HG02852 (cell line): Measurements from ENCODE around the gene HIPK3.
"Not testable (repeated sequence)": the region's sequence is repeated elsewhere in the genome, so short reads cannot be mapped to it uniquely, and the experiment has no call there.

ENCODE experiments used
- ATAC-seq: cut with Tn5 transposase; IDR thresholded peaks from one replicate; pipeline ENCODE4 v1.9.1; 2021; ENCODE audit warnings: mild to moderate bottlenecking, moderate library complexity; ENCODE audit not compliant: unreplicated experiment

Gene HIPK3

GRCh38 chr11:33258631-33259205 is 1.5 kb downstream of the HIPK3 start:
- peak; percentile 15 for ATAC-seq

GRCh38 chr11:33259869-33260268 is 2.7 kb downstream of the HIPK3 start:
- no peak for ATAC-seq

- ATAC-seq: not testable (repeated sequence)
These were observed 4.2 kb downstream of the HIPK3 start for GRCh38 chr11:33261350-33261749.

GRCh38 chr11:33262011-33262645 is 4.9 kb downstream of the HIPK3 start:
- ATAC-seq: no peak

GRCh38 chr11:33263549-33263948 is 6.4 kb downstream of the HIPK3 start:
- ATAC-seq: no peak

DNA sequence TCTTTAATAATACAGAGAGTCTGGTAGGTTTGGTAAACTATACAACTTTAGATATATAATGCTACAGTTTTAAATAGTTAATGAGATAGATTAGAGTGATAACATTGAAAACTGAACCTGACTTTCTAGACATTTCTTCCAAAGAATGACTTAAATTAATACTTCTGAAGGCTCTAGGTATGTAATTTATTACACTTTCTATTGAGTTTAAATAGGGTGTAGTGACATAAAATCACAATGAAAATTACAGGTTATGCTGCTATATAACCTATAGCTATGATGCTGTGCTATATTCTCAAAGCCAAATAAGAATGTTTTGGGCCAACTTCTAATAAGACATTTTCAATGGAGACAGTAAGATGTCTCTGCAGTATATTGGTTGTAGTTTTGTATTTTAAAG is 7.7 kb downstream of the HIPK3 start:
- no peak for ATAC-seq

- ATAC-seq: no peak
These were observed 9.4 kb downstream of the HIPK3 start for GRCh38 chr11:33266393-33267215.

DNA sequence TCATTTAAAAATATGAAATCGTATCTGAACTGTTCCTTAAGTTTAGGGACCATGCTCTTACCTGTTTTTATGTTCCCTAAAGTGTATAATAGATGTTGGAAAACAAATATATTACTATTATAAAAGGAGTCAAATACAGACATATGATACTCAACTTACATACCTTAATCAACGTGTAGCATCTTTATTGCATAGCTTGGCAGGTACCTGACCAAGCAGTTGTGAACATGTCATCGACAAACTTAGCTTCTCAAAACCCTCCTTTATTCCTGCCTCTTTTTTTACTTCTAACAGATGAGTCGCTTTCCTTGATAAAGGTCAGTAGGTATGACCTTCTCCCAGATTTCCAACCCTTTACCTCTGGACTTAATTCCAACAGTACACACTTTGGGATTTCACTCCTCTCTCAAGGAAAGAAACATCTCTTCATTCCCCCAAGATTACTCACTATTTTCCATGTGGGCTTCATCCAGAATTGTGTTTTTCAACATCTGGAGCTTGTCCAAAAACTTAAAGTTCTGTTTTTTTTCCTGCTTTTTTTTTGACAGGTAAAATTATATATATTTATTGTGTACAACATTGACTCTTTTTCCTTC is 11.9 kb downstream of the HIPK3 start:
- no peak for ATAC-seq

DNA sequence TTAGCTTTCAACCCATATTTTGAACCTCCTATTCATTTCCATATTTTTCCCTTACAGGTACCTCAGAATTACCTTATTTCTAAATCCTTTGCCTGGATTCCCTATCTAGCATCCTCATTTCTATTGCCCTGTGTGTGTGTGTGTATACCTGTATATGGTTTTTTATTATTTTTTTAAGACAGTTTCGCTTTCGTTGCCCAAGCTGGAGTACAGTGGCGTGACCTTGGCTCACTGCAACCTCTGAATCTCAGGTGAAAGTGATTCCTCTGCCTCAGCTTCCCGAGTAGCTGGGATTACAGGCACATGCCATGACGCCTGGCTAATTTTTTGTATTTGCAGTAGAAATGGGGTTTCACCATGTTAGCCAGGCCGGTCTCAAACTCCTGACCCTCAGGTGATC is 12.6 kb downstream of the HIPK3 start:
- no peak for ATAC-seq

GRCh38 chr11:33271059-33271458 is 13.9 kb downstream of the HIPK3 start:
- ATAC-seq: no peak

DNA sequence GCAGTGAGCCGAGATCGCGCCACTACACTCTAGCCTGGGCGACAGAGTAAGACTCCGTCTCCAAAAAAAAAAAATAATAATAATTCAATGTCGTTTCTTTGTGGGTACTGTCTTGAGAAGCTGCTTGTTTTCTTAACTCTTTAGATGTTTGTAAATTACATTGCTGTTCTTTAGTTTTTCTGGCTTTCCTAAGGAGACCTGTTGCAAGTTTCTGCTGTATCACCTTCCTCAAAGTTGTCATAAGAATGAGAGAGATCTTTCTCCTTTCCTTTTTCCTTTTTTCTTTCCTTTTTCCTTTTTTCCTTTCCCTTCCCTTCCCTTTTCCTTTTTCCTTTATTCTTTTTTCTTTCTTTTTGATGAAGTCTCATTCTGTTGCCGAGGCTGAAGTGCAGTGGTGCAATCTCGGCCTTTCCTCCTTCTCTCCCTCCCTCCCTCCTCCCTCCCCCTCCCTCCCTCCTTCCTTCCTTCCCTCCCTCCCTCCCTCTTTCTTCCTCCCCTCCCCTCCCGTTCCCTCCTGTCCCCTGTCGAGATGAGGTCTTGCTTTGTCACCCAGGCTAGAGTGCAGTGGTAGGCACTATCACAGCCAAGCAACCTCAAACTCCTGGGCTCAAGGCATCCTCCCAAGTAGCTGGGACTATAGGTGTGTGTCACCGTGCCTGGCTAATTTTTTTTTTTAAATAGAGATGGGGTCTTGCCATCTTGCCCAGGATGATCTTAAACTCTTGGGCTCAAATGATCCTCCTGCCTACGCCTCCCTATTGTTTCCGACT is 15.3 kb downstream of the HIPK3 start:
- ATAC-seq: no peak

DNA sequence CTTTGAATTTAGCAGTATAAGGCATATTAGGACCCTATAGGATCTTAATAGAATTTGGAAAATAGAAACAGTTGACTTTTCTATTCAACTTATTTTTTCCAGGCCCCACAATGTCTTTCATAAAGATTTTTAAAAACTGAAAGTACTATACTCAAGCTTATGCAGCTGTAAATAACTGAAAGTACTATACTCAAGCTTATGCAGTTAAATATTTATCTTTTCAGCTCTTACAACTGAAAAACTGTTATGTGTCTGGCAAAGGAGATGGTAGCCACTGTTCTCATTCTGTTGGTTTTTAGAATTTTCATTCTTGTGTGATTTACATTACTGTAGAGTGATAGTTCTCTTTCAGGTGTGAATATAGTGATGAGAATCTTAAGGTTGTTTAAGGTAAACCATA is 16.5 kb downstream of the HIPK3 start:
- no peak for ATAC-seq

GRCh38 chr11:33280411-33280810 is 23.2 kb downstream of the HIPK3 start:
- ATAC-seq: no peak

GRCh38 chr11:33281758-33282157 is 24.6 kb downstream of the HIPK3 start:
- ATAC-seq: no peak

- ATAC-seq: no peak
These were observed 27.6 kb downstream of the HIPK3 start for GRCh38 chr11:33284818-33285217.

- no peak for ATAC-seq
These were observed 33.1 kb downstream of the HIPK3 start for GRCh38 chr11:33290319-33290718.

GRCh38 chr11:33291004-33291777 is 34.0 kb downstream of the HIPK3 start:
- peak; percentile 97 for ATAC-seq

DNA sequence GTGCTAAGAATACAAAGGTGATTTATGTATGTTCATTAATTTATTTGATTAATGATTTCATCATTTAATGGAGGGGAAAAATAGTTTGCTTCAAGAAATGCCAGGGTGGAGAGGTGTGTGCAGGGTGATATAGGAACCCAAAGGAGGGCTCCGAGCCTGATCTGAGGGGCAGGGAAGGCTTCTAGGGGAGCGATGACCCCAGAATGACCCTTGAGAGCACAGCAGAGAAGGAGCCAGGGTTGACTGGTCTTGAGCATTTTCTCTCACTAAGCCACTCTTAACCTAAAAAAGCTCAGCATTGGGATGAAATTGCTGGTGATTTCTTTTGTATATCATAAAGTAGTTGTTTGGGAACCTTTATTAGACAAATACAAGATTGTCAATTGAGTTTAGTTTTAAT is 35.1 kb downstream of the HIPK3 start:
- ATAC-seq: no peak

DNA sequence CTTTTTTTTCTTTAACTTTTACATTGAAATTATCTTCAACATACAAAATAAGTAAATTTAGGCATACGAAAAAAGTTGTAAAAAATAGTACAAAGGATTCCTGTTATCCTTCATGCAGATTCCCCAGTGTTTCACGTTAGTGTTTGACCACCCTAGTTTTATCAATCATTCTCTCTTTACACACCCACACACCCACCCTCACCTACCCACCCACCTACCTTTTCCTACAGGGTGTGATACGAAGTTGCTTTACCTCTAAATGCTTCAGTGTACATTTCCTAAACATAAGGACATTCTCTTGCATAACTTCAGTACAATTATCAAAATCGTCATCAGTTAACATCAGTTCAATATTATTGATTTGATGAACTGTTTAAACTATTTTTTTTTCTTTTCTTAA is 37.0 kb downstream of the HIPK3 start:
- ATAC-seq: no peak

DNA sequence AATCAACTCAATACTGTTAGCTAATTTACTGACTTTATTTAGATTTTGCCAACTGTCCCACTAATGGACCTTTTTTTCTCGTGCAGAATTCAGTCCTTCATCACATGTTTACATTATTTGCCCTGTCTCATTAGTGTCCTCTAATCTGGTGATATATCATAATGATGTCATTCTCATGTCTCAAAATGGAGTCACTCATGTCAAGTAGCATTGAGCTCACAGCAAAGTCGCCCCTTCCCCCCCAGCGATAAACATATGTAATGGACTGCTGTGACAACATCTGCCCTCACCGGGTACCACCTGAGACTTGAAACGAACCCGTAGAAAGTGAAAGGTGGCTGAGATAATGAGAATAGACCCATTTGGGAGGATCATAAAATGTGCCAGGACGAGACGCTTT is 37.6 kb downstream of the HIPK3 start:
- no peak for ATAC-seq
